T-cell (primary cell): ENCODE results near the gene DUSP22. TPM values are rescaled to one million over a fixed set of nuclear protein-coding genes. Genes with fewer than 3 reads are reported as not detected.
A peak's percentile ranks its signal among the peaks of the same experiment; 100 is the strongest.

Source experiments
- ATAC-seq, 4 experiments: fragments of 200-7000 bp in 3 of 4; fragments of 150-1000 bp in 1 of 4; cut with Tn5 transposase; replicated peaks in 1 of 4; 1 replicate in 3 of 4; 2 replicates in 1 of 4; pipeline ENCODE4 v1.10.0; 2021; ENCODE audit warnings: moderate library complexity in 3 of 4, mild to moderate bottlenecking in 2 of 4, moderate number of reproducible peaks in 1 of 4
- CTCF ChIA-PET, 2 donors: fragments of 300-600 bp; sonication (Branson Sonifier 250); formaldehyde crosslinking; loops; one replicate each; lab custom pipeline; 2022; ENCODE audit warnings: antibody characterized with exemption in 2 of 2; lab: Charles Lee
- POLR2A ChIA-PET, 2 donors: fragments of 300-600 bp; sonication (Branson Sonifier 250); formaldehyde crosslinking; loops; one replicate each; lab custom pipeline; 2022; ENCODE audit warnings: antibody characterized with exemption in 2 of 2; lab: Charles Lee
- DNase-seq, 35 experiments: peaks; one replicate each; pipeline versions ENCODE4 v3.0.0 to v3.0.0-alpha.2; 2013 to 2023
- H3K27ac ChIP-seq: one replicate; pipeline ENCODE4 v1.5.1; 2013; ENCODE audit warnings: low read length
- H3K27me3 ChIP-seq, 2 experiments: replicated peaks in 1 of 2; 1 replicate in 1 of 2; 2 replicates in 1 of 2; pipeline versions ENCODE4 v1.6.1 to v1.7.0; 2013; ENCODE audit warnings: low read length in 1 of 2, mixed read lengths in 1 of 2; ENCODE audit not compliant: control insufficient read depth in 2 of 2, insufficient read depth in 2 of 2; ENCODE audit errors: extremely low read depth in 1 of 2
- H3K36me3 ChIP-seq, 2 donors: 1 replicate in 1 of 2; 2 replicates in 1 of 2; pipeline versions ENCODE4 v1.6.1 to v1.7.0; 2013; ENCODE audit warnings: low read length in 1 of 2; ENCODE audit not compliant: control insufficient read depth in 2 of 2, insufficient read depth in 1 of 2; ENCODE audit errors: extremely low read depth in 1 of 2
- H3K4me1 ChIP-seq, 2 experiments: 1 replicate in 1 of 2; 2 replicates in 1 of 2; pipeline versions ENCODE4 v1.6.1 to v1.7.0; 2013; ENCODE audit warnings: low read length in 2 of 2, mixed read lengths in 1 of 2; ENCODE audit not compliant: insufficient read depth in 2 of 2, control insufficient read depth in 1 of 2; ENCODE audit errors: extremely low read depth in 1 of 2
- H3K4me3 ChIP-seq, 2 donors: 1 replicate in 1 of 2; 2 replicates in 1 of 2; pipeline versions ENCODE4 v1.5.1 to v1.7.0; 2013; ENCODE audit warnings: mild to moderate bottlenecking in 2 of 2, low read length in 1 of 2, moderate library complexity in 1 of 2; ENCODE audit not compliant: control insufficient read depth in 1 of 2; ENCODE audit errors: extremely low read depth in 1 of 2
- H3K9me3 ChIP-seq: 2 replicates; pipeline ENCODE4 v1.7.0; 2013
- H3K27ac Mint-ChIP-seq, 2 donors: one replicate each; pipeline ENCODE4 v1.8.0; 2020 to 2021; ENCODE audit warnings: mild to moderate bottlenecking in 2 of 2, mixed read lengths in 2 of 2
- H3K27me3 Mint-ChIP-seq, 2 donors: one replicate each; pipeline ENCODE4 v1.8.0; 2021 to 2022; ENCODE audit warnings: mixed read lengths in 2 of 2
- H3K36me3 Mint-ChIP-seq: one replicate; pipeline ENCODE4 v1.8.0; 2021; ENCODE audit warnings: mixed read lengths
- H3K4me1 Mint-ChIP-seq, 3 donors: one replicate each; pipeline ENCODE4 v1.8.0; 2020 to 2022; ENCODE audit warnings: mixed read lengths in 3 of 3, mild to moderate bottlenecking in 1 of 3
- H3K4me3 Mint-ChIP-seq, 3 donors: one replicate each; pipeline ENCODE4 v1.8.0; 2020 to 2022; ENCODE audit warnings: mild to moderate bottlenecking in 3 of 3, mixed read lengths in 3 of 3, moderate library complexity in 3 of 3
- H3K9me3 Mint-ChIP-seq, 3 donors: one replicate each; pipeline ENCODE4 v1.8.0; 2020 to 2022; ENCODE audit warnings: mixed read lengths in 3 of 3
- WGBS: methylation state at CpG from one replicate; pipeline ENCODE4 v1.1.5; 2013; ENCODE audit warnings: missing lambda C conversion rate; ENCODE audit not compliant: insufficient coverage; 5-methylcytosine and 5-hydroxymethylcytosine counted together
- total RNA-seq, 35 experiments: library from RNA in 6 of 35; stranded (reverse) in 6 of 35; fragments of 120-200 nt in 1 of 35; gene quantifications; one replicate each; pipeline versions ENCODE4 v1.2.1 to v1.2.4 and lab custom pipeline; 2013 to 2026

Gene DUSP22
- total RNA-seq, 5 donors from 2014 or later (not counting 1 experiment from before 2014, with no cell fraction given) = 32.0 to 52.4 (median 42.1) TPM

GRCh38 chr6:338815-339262, 46.6 kb downstream of the DUSP22 start:
- ATAC-seq (peak in 1 of 4 experiments; percentile 34), DNase-seq (peak in 1 of 35 experiments; percentile 23)
- Histone ChIP-seq H3K4me1 (peaks cover 36 to 56% of the 10 kb centered on the region in 2 experiments), H3K27me3 (no peaks in the 10 kb centered on the region), H3K27ac (no peak overlapping the region), H3K36me3 (no peaks in the 10 kb centered on the region), H3K9me3 (no peaks in the 10 kb centered on the region), H3K4me3 (no peak overlapping the region)
- H3K9me3 Mint-ChIP-seq = no peaks in the 10 kb centered on the region
- H3K27ac Mint-ChIP-seq = peak overlapping the region in 1 of 2 donors; percentile 64
- ChIA-PET CTCF (interaction anchor here in 1 of 2 donors (1.1 kb wide), 1 partner anchor 17 kb away, joined by 4 read pairs; no protein-coding TSS in a partner anchor), POLR2A (no interaction called here)
- H3K4me3 Mint-ChIP-seq = peak overlapping the region in 2 of 3 donors; percentile 18 to 51
- H3K4me1 Mint-ChIP-seq = peaks cover 57 to 62% (median 61%) of the 10 kb centered on the region in 3 donors
- 60% methylated on average over 1 of the region's 4 CpGs for WGBS
- H3K27me3 Mint-ChIP-seq = no peaks in the 10 kb centered on the region
- H3K36me3 Mint-ChIP-seq = peaks cover 11% of the 10 kb centered on the region

DNA sequence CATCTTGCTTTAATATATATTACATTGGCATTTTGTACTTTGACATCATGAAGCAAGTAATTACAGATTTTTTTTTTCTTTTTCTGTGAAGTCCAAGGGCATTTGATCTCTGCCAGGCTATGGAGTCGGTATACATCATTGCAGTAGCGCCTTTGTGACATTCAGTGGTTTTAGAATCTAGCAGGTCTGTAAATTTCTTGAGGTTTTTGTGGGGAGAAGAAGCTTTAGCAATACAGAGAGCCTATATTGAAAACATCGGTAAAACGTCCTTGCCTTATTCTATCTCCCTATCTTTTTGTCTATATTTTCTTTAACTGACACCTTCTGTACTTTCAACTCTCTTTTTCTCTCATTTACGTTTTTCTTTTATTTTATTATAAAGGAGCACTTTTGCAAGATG, 47.2 kb downstream of the DUSP22 start:
- Mint-ChIP-seq H3K4me1 (peaks cover 57 to 62% (median 61%) of the 10 kb centered on the region in 3 donors), H3K27me3 (no peaks in the 10 kb centered on the region), H3K4me3 (peak overlapping the region in 2 of 3 donors; percentile 8 to 51), H3K9me3 (no peaks in the 10 kb centered on the region), H3K36me3 (peaks cover 13% of the 10 kb centered on the region), H3K27ac (peak overlapping the region; percentile 25 to 56)
- Histone ChIP-seq H3K4me1 (peaks cover 36 to 56% of the 10 kb centered on the region in 2 experiments), H3K9me3 (no peaks in the 10 kb centered on the region), H3K4me3 (no peak overlapping the region), H3K27ac (no peak overlapping the region), H3K27me3 (no peaks in the 10 kb centered on the region), H3K36me3 (no peaks in the 10 kb centered on the region)
- WGBS = 30% methylated on average over 2 of the region's 5 CpGs
- peak in 1 of 35 experiments; percentile 53 for DNase-seq
- peak in 3 of 4 experiments; percentile 48 to 63 (median 56) for ATAC-seq
- ChIA-PET POLR2A (no interaction called here), CTCF (interaction anchor here in 1 of 2 donors (1.1 kb wide), 1 partner anchor 17 kb away, joined by 4 read pairs; no protein-coding TSS in a partner anchor)

DNA sequence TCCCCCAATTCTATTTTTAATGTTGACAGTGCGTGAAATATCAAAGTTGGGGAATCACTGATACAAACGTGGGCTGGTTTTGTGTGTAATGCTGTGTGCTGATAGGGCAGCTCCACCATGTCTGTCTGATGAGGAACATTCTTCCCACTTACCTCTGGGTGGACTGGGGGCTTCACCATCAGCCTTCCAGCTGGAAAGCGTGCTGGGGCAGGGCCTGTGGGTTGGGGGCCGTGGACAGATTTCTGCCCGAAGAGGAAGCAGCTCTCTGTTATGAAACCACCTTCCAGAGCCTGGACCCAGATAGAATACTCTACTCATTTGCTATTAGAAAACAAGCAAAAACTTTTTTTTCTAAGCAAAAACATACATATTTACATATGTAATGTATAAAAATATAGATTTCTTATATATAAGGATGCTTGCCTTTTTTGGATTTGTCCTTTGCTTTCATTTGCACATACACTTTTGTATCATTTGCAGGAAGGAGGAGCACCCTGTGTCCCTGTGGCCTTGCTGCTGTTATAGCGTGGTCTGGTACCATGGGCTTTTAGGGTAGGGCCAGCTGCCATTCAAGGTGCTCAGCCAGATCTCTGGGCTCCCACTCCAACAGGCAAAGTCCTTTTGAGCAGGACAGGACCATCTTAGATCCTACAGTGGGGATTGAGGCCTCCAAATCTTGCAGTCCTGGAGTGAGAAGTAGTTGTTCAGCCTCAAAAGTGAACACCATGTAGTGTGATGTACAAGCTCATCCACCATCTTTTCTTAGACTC, 48.1 kb downstream of the DUSP22 start:
- DNase-seq = no peak
- H3K36me3 Mint-ChIP-seq = peaks cover 13% of the 10 kb centered on the region
- H3K27ac ChIP-seq = no peak overlapping the region
- no peaks in the 10 kb centered on the region for H3K27me3 ChIP-seq
- POLR2A ChIA-PET = no interaction called here
- WGBS = 79% methylated on average over 4 of the region's 6 CpGs
- no peaks in the 10 kb centered on the region for H3K27me3 Mint-ChIP-seq
- peaks cover 57 to 62% (median 61%) of the 10 kb centered on the region in 3 donors for H3K4me1 Mint-ChIP-seq
- H3K36me3 ChIP-seq = no peaks in the 10 kb centered on the region
- H3K4me3 ChIP-seq = no peak overlapping the region
- peak overlapping the region; percentile 7 to 56 for H3K27ac Mint-ChIP-seq
- CTCF ChIA-PET = no interaction called here
- H3K4me1 ChIP-seq = peaks cover 36 to 56% of the 10 kb centered on the region in 2 experiments
- peak overlapping the region in 1 of 3 donors; percentile 51 for H3K4me3 Mint-ChIP-seq
- no peaks in the 10 kb centered on the region for H3K9me3 ChIP-seq
- ATAC-seq = no peak
- H3K9me3 Mint-ChIP-seq = no peaks in the 10 kb centered on the region

DNA sequence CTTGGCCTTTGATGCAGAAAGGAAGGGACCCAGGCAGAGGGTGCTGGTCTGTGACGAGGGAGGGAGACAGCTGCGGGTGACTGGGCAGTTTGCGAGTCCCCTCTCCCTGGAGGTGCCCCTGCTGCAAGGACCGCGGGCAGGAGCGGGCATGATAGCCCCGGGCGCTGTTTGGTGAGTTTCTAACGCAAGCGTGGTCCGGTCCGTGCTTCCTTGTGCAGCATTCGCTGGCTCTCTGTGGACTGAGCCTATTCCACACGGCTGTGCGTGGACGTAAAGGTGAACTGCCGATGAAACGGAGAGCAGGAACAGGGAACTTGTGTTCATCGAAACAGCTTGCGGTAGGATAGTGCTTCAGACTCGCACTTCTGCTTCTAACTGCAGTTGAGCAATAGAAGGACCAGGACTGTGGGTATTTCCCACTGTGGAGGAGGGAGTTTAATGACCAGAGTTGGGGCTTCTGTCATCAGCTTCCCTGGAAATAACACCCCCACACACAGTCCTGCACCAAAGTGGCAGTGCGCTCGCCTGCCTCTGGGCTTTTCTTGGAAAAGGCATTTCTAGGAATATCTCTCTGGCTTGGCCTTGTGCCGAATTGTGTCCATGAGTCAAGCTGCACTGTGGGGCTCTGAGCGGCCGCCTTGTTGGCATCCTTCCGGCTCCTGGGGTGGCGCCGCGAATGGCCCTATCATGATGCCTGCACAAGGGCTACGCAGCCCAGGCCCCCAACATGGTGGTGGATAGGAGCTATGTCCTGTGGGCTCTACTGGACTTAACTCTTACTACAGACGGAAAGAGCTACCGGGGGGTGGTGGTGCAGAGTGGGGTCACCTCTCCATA, 48.9 kb downstream of the DUSP22 start:
- H3K27ac ChIP-seq = no peak overlapping the region
- H3K27me3 Mint-ChIP-seq = no peaks in the 10 kb centered on the region
- H3K36me3 Mint-ChIP-seq = peaks cover 17% of the 10 kb centered on the region
- H3K27ac Mint-ChIP-seq = no peak overlapping the region
- peak in 1 of 35 experiments; percentile 36 for DNase-seq
- ChIA-PET POLR2A (no interaction called here), CTCF (no interaction called here)
- 94% methylated on average over 31 of the region's 33 CpGs for WGBS
- ATAC-seq = no peak
- H3K4me1 Mint-ChIP-seq = peaks cover 50 to 57% (median 55%) of the 10 kb centered on the region in 3 donors
- no peaks in the 10 kb centered on the region for H3K9me3 Mint-ChIP-seq
- H3K4me3 ChIP-seq = no peak overlapping the region
- H3K27me3 ChIP-seq = no peaks in the 10 kb centered on the region
- H3K4me1 ChIP-seq = peaks cover 35 to 55% of the 10 kb centered on the region in 2 experiments
- H3K36me3 ChIP-seq = no peaks in the 10 kb centered on the region
- H3K9me3 ChIP-seq = no peaks in the 10 kb centered on the region
- H3K4me3 Mint-ChIP-seq = no peak overlapping the region

GRCh38 chr6:341914-342831, 49.9 kb downstream of the DUSP22 start:
- H3K4me1 ChIP-seq = peaks cover 26 to 45% of the 10 kb centered on the region in 2 experiments
- no peak overlapping the region for H3K27ac ChIP-seq
- Mint-ChIP-seq H3K4me3 (peak overlapping the region in 1 of 3 donors; percentile 20), H3K4me1 (peaks cover 40 to 47% (median 46%) of the 10 kb centered on the region in 3 donors), H3K27me3 (no peaks in the 10 kb centered on the region), H3K9me3 (no peaks in the 10 kb centered on the region), H3K27ac (no peak overlapping the region), H3K36me3 (peaks cover 18% of the 10 kb centered on the region)
- 66% methylated on average over 15 of the region's 16 CpGs for WGBS
- CTCF ChIA-PET = no interaction called here
- DNase-seq (peak in 2 of 35 experiments; percentile 17 to 45), ATAC-seq (peak in 1 of 4 experiments; percentile 36)
- POLR2A ChIA-PET = no interaction called here
- H3K9me3 ChIP-seq = no peaks in the 10 kb centered on the region
- no peaks in the 10 kb centered on the region for H3K27me3 ChIP-seq
- peaks cover 0 to 3% of the 10 kb centered on the region in 2 donors for H3K36me3 ChIP-seq
- H3K4me3 ChIP-seq = no peak overlapping the region
